Parathyroid adenoma (tissue), 2 donors: ENCODE results near the gene ERMARD.

Source experiments
- H2AFZ ChIP-seq: fragments of 300-600 bp; sonication (generic); one replicate; pipeline ENCODE4 v1.7.0; 2017; ENCODE audit warnings: antibody characterized with exemption, mild to moderate bottlenecking
- H3K27ac ChIP-seq: fragments of 300-600 bp; sonication (generic); one replicate; pipeline ENCODE4 v1.7.0; 2017
- H3K27me3 ChIP-seq: fragments of 300-600 bp; sonication (generic); one replicate; pipeline ENCODE4 v1.7.0; 2017; ENCODE audit warnings: low read length; ENCODE audit not compliant: control insufficient read depth, insufficient read depth
- H3K36me3 ChIP-seq: fragments of 300-600 bp; sonication (generic); one replicate; pipeline ENCODE4 v1.7.0; 2017; ENCODE audit warnings: low read length; ENCODE audit not compliant: control insufficient read depth, insufficient read depth
- H3K4me1 ChIP-seq: fragments of 300-600 bp; sonication (generic); one replicate; pipeline ENCODE4 v1.7.0; 2017; ENCODE audit warnings: control low read depth
- H3K4me2 ChIP-seq: fragments of 300-600 bp; sonication (generic); one replicate; pipeline ENCODE4 v1.7.0; 2017; ENCODE audit warnings: low read length
- H3K4me3 ChIP-seq: fragments of 300-600 bp; sonication (generic); one replicate; pipeline ENCODE4 v1.7.0; 2017; ENCODE audit warnings: low read depth, low read length
- H3K79me2 ChIP-seq: fragments of 300-600 bp; sonication (generic); one replicate; pipeline ENCODE4 v1.7.0; 2017; ENCODE audit warnings: control low read depth
- H3K9ac ChIP-seq: fragments of 300-600 bp; sonication (generic); one replicate; pipeline ENCODE4 v1.7.0; 2017; ENCODE audit warnings: mild to moderate bottlenecking
- H3K9me3 ChIP-seq: fragments of 300-600 bp; sonication (generic); one replicate; pipeline ENCODE4 v1.7.0; 2017; ENCODE audit warnings: low read length; ENCODE audit not compliant: control insufficient read depth
- CTCF ChIP-seq: fragments of 300-600 bp; sonication (generic); IDR thresholded peaks from one replicate; pipeline ENCODE4 v1.7.0; 2017; ENCODE audit warnings: antibody characterized with exemption, mild to moderate bottlenecking
- donor health status: primary hyperparathyroidism.

ERMARD gene

GRCh38 chr6:169775321-169775720 lies 23.9 kb downstream of the ERMARD start:
- Histone ChIP-seq H3K9ac (no peak overlapping the region), H3K27me3 (no peaks in the 10 kb centered on the region), H2AFZ (no peak overlapping the region), H3K9me3 (no peaks in the 10 kb centered on the region), H3K4me2 (no peak overlapping the region), H3K4me1 (no peaks in the 10 kb centered on the region), H3K36me3 (no peaks in the 10 kb centered on the region), H3K79me2 (no peaks in the 10 kb centered on the region), H3K4me3 (no peak overlapping the region), H3K27ac (no peak overlapping the region)
- TF ChIP-seq CTCF, result no peak

GRCh38 chr6:169776379-169776778 lies 25.0 kb downstream of the ERMARD start:
- no peaks in the 10 kb centered on the region for H3K36me3 ChIP-seq

GRCh38 chr6:169777896-169778295 lies 26.5 kb downstream of the ERMARD start:
- no peak for TF ChIP-seq CTCF
- Histone ChIP-seq H3K79me2 (no peaks in the 10 kb centered on the region), H3K36me3 (no peaks in the 10 kb centered on the region), H2AFZ (no peak overlapping the region), H3K27me3 (no peaks in the 10 kb centered on the region), H3K4me1 (no peaks in the 10 kb centered on the region), H3K9me3 (no peaks in the 10 kb centered on the region), H3K4me2 (no peak overlapping the region), H3K4me3 (no peak overlapping the region), H3K9ac (no peak overlapping the region), H3K27ac (no peak overlapping the region)

More at GRCh38 chr6:169776379-169776778, 25.0 kb downstream of the ERMARD start:
- Histone ChIP-seq H2AFZ (no peak overlapping the region), H3K4me3 (no peak overlapping the region), H3K9me3 (no peaks in the 10 kb centered on the region), H3K27me3 (no peaks in the 10 kb centered on the region), H3K4me2 (no peak overlapping the region), H3K4me1 (no peaks in the 10 kb centered on the region), H3K9ac (no peak overlapping the region), H3K27ac (no peak overlapping the region), H3K79me2 (no peaks in the 10 kb centered on the region)
- TF ChIP-seq CTCF, result no peak

- no peaks in the 10 kb centered on the region for H3K4me1 ChIP-seq
- no peak for TF ChIP-seq CTCF
- no peak overlapping the region for H3K4me2 ChIP-seq
- no peaks in the 10 kb centered on the region for H3K9me3 ChIP-seq
- no peaks in the 10 kb centered on the region for H3K27me3 ChIP-seq
- no peak overlapping the region for H3K27ac ChIP-seq
- no peak overlapping the region for H3K9ac ChIP-seq
- no peaks in the 10 kb centered on the region for H3K36me3 ChIP-seq
- no peak overlapping the region for H2AFZ ChIP-seq
- no peaks in the 10 kb centered on the region for H3K79me2 ChIP-seq
- H3K4me3 ChIP-seq, result no peak overlapping the region
Measured at GRCh38 chr6:169778646-169779045, 27.2 kb downstream of the ERMARD start.

- H3K27me3 ChIP-seq, result no peaks in the 10 kb centered on the region
- no peaks in the 10 kb centered on the region for H3K79me2 ChIP-seq
- no peak overlapping the region for H2AFZ ChIP-seq
- H3K27ac ChIP-seq, result no peak overlapping the region
- no peak overlapping the region for H3K4me2 ChIP-seq
- no peak overlapping the region for H3K9ac ChIP-seq
- H3K36me3 ChIP-seq, result no peaks in the 10 kb centered on the region
- H3K9me3 ChIP-seq, result no peaks in the 10 kb centered on the region
- H3K4me3 ChIP-seq, result no peak overlapping the region
- no peak for TF ChIP-seq CTCF
- H3K4me1 ChIP-seq, result no peaks in the 10 kb centered on the region
Measured at GRCh38 chr6:169779092-169779815, 27.8 kb downstream of the ERMARD start.
